Glutamatergic neuron (in vitro differentiated cells): ENCODE results near the gene DHRS1. TPM values are rescaled to one million over a fixed set of nuclear protein-coding genes. Genes with fewer than 3 reads are reported as not detected.

Experiments
- DNase-seq: peaks from one replicate; pipeline ENCODE4 v3.0.0; 2022
- H3K27ac Mint-ChIP-seq: one replicate; pipeline ENCODE4 v1.8.0; 2020; ENCODE audit warnings: mild to moderate bottlenecking, mixed read lengths, inconsistent platforms; ENCODE audit not compliant: unreplicated experiment
- H3K27me3 Mint-ChIP-seq: one replicate; pipeline ENCODE4 v1.8.0; 2020; ENCODE audit warnings: mild to moderate bottlenecking, moderate library complexity, mixed read lengths, inconsistent platforms; ENCODE audit not compliant: unreplicated experiment
- H3K36me3 Mint-ChIP-seq: one replicate; pipeline ENCODE4 v1.8.0; 2020; ENCODE audit warnings: mild to moderate bottlenecking, mixed read lengths, inconsistent platforms; ENCODE audit not compliant: unreplicated experiment
- H3K4me1 Mint-ChIP-seq: one replicate; pipeline ENCODE4 v1.8.0; 2020; ENCODE audit warnings: mild to moderate bottlenecking, low read depth, mixed read lengths, inconsistent platforms; ENCODE audit not compliant: unreplicated experiment
- H3K4me3 Mint-ChIP-seq: one replicate; pipeline ENCODE4 v1.8.0; 2020; ENCODE audit warnings: mild to moderate bottlenecking, mixed read lengths, inconsistent platforms; ENCODE audit not compliant: unreplicated experiment
- H3K9me3 Mint-ChIP-seq: one replicate; pipeline ENCODE4 v1.8.0; 2020; ENCODE audit warnings: mild to moderate bottlenecking, moderate library complexity, mixed read lengths, inconsistent platforms; ENCODE audit not compliant: unreplicated experiment
- total RNA-seq: library from RNA; stranded (reverse); fragmentation: NEBNext Ultra II Directional; extraction: Animal tissue kit (Norgen Biotek cat#: 25700); gene quantifications from one replicate; pipeline ENCODE4 v1.2.1, GENCODE V29; 2021; ENCODE audit not compliant: unreplicated experiment
- TF ChIP-seq, protein P1 (sequence below): fragments of 200-600 bp; sonication (generic); IDR thresholded peaks from one replicate; pipeline ENCODE4 v1.5.0; 2021; ENCODE audit not compliant: partially characterized antibody, unreplicated experiment

The DHRS1 gene
- total RNA-seq, 1 donor from 2014 or later, result 25.1 TPM

DNA sequence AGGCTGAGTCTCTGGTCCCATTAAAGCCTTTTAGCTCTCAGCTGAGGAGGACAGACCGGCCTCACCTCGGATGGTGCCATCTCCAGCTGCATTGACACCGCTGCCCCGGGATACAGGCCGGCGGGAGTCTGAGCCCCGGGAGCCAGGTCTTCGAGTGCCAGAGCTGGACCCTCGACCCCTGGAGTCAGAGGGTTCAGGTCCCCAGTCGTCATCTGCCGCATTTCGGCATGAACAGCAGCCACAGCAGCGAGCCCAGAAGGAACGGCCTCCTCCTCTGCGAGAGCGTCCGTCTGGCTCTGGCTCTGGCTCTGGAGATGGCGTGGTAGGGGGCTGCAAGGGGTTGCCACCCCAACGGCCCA lies 37.6 kb downstream of the DHRS1 start:
- peaks cover 6% of the 10 kb centered on the region for H3K27me3 Mint-ChIP-seq
- TF ChIP-seq, protein P1, sequence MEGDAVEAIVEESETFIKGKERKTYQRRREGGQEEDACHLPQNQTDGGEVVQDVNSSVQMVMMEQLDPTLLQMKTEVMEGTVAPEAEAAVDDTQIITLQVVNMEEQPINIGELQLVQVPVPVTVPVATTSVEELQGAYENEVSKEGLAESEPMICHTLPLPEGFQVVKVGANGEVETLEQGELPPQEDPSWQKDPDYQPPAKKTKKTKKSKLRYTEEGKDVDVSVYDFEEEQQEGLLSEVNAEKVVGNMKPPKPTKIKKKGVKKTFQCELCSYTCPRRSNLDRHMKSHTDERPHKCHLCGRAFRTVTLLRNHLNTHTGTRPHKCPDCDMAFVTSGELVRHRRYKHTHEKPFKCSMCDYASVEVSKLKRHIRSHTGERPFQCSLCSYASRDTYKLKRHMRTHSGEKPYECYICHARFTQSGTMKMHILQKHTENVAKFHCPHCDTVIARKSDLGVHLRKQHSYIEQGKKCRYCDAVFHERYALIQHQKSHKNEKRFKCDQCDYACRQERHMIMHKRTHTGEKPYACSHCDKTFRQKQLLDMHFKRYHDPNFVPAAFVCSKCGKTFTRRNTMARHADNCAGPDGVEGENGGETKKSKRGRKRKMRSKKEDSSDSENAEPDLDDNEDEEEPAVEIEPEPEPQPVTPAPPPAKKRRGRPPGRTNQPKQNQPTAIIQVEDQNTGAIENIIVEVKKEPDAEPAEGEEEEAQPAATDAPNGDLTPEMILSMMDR, result no peak
- peaks cover 1% of the 10 kb centered on the region for H3K9me3 Mint-ChIP-seq
- no peak overlapping the region for H3K27ac Mint-ChIP-seq
- no peak overlapping the region for H3K4me3 Mint-ChIP-seq
- H3K4me1 Mint-ChIP-seq, result no peaks in the 10 kb centered on the region
- DNase-seq, result no peak
- no peaks in the 10 kb centered on the region for H3K36me3 Mint-ChIP-seq

DNA sequence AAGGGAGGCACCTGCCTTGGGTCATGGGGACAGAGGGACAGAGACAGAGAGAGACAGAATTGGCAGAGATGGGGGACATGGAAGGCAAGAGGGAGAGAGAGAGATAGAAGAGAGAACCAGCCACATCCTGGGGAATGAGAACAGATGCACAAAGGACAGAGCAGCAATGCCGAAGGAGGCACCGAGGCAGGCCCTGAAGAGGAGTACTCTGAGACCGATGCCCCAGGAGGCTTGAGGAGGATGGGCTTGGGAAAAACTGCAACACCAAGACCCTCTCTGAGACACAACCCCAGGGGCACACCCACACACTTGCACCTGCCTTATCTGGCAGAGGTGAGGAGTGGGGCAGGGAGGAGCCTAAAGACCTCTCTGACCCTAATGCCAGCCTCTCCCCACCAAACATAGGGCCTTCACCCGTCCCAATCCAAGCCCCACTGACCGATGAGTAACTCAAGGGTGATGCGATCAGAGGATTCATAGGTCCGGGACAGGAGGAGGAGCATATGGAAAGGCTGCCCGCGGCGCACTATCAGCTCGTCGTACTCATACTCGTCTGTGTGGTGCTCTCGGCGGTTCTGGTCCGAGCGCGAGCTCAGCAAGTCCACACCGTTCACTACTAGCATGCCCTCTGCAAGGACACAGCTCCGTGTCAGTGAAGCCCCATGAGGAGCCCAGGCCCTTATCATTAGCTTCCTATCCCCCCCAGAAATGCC lies 38.2 kb downstream of the DHRS1 start:
- TF ChIP-seq, protein P1, result no peak
- peaks cover 8% of the 10 kb centered on the region for H3K27me3 Mint-ChIP-seq
- DNase-seq, result no peak
- H3K4me1 Mint-ChIP-seq, result no peaks in the 10 kb centered on the region
- H3K9me3 Mint-ChIP-seq, result peaks cover 1% of the 10 kb centered on the region
- no peak overlapping the region for H3K27ac Mint-ChIP-seq
- no peak overlapping the region for H3K4me3 Mint-ChIP-seq
- no peaks in the 10 kb centered on the region for H3K36me3 Mint-ChIP-seq

DNA sequence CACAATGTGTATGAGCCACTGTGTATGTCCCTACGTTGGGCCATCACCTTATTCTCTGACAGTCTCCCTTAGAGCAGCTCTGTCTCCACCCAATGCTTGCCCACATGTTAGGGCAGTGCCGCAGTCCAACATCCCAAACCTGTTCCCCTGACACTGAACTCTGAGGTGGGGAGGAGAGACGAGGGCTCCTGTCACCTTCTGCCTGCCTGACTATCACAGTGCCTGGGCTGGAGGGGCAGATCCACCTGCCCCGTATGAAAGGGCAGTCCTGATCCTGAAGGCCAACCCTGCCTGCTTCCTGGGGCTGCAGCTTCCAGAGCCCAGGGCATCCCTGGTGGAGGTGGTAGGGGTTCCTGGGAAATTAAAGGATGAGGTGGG lies 38.8 kb downstream of the DHRS1 start:
- no peak for DNase-seq
- H3K36me3 Mint-ChIP-seq, result no peaks in the 10 kb centered on the region
- H3K27ac Mint-ChIP-seq, result no peak overlapping the region
- no peak overlapping the region for H3K4me3 Mint-ChIP-seq
- H3K9me3 Mint-ChIP-seq, result peaks cover 1% of the 10 kb centered on the region
- H3K27me3 Mint-ChIP-seq, result peaks cover 8% of the 10 kb centered on the region
- H3K4me1 Mint-ChIP-seq, result no peaks in the 10 kb centered on the region
- TF ChIP-seq, protein P1, result no peak

DNA sequence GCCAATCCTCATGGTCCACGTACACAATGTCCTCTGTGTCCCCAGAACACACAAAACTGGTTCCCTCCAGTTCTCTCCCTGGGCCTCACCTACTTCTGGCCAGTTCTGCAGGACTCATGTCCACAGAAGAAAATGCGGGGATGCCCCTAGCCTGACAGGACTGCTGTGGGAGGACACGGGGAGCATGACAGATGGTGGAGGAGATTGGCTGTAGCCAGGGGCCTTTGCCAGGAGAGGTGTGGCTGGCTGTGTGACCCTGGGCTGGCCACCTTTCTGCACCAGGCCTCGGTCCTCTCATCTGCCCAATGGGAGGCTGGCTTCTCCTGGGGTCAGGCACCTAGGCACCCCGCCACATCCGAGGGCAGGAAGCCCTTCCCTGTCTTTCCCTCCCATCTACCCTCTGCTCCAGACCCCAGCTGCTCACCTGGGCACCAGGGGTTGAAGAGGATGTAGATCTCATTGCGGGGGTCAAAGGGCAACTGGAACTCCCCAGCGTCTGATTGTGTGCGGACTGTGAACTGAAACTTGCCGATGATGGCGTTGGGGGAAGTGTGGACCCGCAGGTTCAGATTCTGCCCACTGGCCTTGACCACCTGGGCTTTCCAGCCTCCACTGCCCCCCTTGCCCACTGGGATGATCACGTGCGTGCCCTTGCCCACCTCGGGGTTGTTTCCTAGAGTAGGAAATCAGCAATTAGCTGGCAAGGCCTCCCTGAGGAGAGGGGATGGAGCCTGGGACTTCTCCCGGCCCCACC lies 39.4 kb downstream of the DHRS1 start:
- H3K4me3 Mint-ChIP-seq, result no peak overlapping the region
- no peak for DNase-seq
- TF ChIP-seq, protein P1, result no peak
- H3K27ac Mint-ChIP-seq, result no peak overlapping the region
- H3K9me3 Mint-ChIP-seq, result peaks cover 1% of the 10 kb centered on the region
- H3K4me1 Mint-ChIP-seq, result no peaks in the 10 kb centered on the region
- no peaks in the 10 kb centered on the region for H3K36me3 Mint-ChIP-seq
- peaks cover 8% of the 10 kb centered on the region for H3K27me3 Mint-ChIP-seq
